ENCODE measurements around the gene CARNS1.

DNA sequence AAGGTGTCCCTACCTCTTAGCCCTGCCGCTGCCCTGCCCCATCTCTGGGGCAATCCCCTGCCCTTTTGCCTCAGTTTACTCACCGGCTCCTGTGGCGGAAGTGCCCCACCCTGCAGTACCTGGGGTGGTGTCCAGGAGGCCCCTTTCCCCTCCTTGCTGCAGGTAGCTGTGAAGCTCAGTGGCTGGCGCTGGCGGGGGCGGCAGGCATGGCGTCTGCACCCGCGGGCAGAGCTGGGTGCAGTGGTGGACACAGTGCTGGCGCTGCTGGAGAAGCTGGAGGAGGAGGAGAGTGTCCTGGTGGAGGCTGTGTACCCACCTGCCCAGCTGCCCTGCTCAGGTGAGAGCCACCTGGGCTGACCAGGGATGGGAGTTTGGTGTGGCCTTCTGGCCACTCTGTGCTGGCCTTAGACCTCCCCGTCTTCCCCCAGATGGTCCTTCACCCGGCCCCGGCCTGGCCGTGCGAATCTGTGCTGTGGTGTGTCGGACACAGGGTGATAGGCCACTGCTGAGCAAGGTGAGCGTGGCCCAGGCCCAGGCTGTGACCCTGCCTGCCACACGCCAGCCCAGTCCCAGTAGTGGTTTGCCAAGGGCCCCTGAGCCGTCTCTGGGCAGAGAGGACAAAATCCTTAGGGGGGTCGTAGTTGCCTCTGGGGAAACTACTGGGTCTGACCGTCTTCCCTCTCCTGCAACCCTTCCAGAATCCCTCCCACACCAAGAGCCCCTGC is 4.0 kb downstream of the CARNS1 start:
- TF ChIP-seq POLR2A (IDR thresholded peaks at IDR 0.05; ENCODE audit: control extremely low read depth in 1 of 2, low read depth in 2 of 2, low read length in 2 of 2) (no peak), SP1 (IDR thresholded peaks at IDR 0.05; ENCODE audit: low read depth, low read length) (no peak), ASH2L (IDR thresholded peaks at IDR 0.05; ENCODE audit: low read length) (no peak), EZH2 (IDR thresholded peaks at IDR 0.05; ENCODE audit: low read depth, low read length, severe bottlenecking) (no peak)
- TF ChIP-seq, protein P1, sequence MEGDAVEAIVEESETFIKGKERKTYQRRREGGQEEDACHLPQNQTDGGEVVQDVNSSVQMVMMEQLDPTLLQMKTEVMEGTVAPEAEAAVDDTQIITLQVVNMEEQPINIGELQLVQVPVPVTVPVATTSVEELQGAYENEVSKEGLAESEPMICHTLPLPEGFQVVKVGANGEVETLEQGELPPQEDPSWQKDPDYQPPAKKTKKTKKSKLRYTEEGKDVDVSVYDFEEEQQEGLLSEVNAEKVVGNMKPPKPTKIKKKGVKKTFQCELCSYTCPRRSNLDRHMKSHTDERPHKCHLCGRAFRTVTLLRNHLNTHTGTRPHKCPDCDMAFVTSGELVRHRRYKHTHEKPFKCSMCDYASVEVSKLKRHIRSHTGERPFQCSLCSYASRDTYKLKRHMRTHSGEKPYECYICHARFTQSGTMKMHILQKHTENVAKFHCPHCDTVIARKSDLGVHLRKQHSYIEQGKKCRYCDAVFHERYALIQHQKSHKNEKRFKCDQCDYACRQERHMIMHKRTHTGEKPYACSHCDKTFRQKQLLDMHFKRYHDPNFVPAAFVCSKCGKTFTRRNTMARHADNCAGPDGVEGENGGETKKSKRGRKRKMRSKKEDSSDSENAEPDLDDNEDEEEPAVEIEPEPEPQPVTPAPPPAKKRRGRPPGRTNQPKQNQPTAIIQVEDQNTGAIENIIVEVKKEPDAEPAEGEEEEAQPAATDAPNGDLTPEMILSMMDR (IDR thresholded peaks at IDR 0.05; ENCODE audit: control extremely low read depth in 1 of 3, insufficient read depth in 1 of 3, low read depth in 1 of 3, low read length in 3 of 3) = no peak
